ENCODE results near the gene PCLO. TPM values are rescaled to one million over a fixed set of nuclear protein-coding genes. Genes with fewer than 3 reads are reported as not detected.
"Not testable (repeated sequence)": the region's sequence is repeated elsewhere in the genome, so short reads cannot be mapped to it uniquely, and the experiment has no call there.

The PCLO gene
- total RNA-seq, 1 donor from 2014 or later, result 5.2 TPM

DNA sequence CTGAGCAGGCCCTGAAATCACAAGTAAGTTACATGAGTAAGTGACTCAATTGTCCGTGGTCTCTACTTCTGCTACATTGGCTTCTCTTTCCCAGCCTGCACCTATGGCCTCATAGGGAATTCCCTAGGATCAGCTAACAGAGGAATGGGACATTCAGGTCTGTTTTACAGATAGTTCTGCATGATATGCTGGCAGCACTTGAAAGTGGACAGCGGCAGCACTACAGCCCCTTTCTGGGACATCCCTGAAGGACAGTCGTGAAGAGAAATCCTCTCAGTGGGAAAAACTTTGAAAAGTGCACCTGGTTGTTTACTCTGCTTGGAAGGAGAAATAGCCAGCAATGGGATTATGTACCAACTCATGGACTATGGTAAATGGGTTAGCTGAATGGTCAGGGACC lies 426.1 kb downstream of the PCLO start:
- no peak for DNase-seq (ENCODE audit: low read depth)

DNA sequence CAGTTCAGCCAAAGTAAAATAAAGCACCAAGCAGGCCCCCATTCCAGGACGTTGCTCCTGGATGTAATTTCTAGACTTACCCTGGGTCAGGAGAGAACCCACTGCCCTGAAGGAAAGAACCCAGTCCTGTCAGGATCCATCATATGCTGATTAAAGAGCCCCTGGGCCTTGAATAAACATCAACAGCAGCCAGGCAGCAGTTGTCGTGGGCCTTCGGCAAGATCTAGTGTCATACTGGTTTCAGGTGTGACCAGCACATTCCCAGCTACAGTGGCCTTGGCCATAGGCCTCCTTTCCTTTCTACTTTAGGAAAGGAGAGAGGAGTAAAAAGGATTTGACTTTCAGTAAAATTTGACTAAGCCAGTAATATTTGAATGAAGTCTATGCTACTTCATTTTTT lies 430.0 kb downstream of the PCLO start:
- no peak for DNase-seq (ENCODE audit: low read depth)

DNA sequence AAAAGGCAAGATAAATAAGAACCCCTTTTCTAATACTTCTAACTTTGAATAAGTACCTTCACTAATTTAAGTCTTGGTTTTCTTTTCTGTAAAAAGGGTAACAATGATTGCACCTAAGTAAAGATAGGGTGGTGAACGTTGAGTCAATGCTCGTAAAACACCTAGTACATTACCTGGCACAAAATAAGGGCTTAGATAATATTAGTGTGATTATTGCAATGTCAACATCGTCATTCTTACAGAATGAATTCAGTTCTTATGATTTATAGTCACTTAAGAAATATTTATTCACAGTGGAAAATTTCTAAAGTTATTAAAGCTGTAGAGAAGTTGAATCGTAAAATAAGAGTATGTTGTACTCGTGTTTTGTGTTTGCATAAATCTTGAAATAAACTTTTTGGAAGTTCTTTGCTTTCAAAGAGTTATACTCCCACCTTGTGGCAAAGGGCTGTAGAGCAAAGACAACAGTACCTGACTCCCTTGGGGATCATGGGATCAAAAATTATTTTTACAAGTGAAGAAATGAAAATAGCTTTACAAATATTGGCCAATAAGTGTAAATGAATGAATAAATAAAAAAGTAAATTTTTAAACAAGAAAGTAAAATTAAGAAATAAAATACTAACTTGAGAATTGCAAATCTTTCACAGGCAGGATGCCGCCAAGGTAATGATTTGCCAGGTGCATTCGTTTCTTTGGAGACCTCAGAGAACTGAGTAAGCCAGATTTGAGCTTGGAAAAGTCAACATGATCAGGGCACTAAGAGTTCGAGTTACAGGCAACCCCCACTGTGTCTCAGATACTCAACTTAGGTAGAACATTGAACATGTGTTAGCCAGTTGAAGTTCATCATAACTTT lies 433.3 kb downstream of the PCLO start:
- peak; percentile 54 for DNase-seq (ENCODE audit: low read depth)

DNA sequence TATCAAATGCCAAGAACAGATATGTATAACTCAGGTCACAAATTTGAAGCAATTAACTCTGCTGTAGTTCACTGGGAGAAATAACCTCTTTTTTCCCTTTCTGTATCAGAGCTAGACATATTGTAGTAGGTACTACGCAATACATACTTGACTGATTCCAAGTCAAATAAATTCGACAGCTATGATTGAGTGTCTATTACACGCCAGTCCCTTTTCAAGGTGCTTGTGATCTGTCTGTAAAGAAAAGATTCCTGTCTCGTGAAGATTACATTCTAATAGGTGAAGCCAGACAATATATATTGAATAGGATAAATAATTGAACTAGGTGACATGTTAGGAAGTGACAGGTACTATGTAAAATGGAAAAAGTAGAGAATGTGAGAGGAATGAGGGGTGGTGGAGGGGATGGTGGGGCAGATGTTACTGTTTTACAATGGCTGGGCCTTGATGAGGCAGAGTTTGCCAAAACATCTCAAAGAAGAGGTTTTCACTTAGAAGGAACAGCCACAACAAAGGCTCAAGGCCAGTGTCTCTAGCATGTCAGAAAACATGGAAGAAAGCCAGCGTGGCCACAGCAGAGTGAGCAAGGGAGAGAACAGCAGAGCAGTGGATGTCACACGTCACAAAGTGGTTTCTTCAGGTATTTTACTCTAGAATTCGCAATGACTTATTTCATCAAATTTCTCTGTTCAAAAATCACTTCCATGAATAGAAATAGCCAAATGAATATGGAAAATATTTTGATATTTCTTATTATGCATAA lies 436.5 kb downstream of the PCLO start:
- DNase-seq (ENCODE audit: low read depth), result peak; percentile 18

DNA sequence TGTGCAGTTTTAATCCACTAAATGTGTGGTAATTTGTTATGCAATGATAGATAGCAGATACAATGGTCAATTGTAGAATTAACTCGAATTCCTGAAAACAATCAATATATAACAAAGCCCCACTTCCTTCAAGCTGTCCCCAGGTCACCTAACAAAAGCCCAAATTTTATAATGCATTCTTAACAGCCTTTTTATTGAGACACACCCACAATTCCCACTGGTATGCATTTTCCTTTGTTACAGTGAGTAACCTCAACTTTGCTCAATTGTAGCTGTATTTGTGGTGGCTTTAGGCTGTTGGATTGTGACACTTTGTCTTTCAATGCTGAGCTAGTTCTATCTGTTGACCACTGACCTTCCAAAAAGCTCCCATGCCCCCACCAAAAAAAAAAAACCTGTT lies 439.3 kb downstream of the PCLO start:
- DNase-seq (ENCODE audit: low read depth), result no peak

DNA sequence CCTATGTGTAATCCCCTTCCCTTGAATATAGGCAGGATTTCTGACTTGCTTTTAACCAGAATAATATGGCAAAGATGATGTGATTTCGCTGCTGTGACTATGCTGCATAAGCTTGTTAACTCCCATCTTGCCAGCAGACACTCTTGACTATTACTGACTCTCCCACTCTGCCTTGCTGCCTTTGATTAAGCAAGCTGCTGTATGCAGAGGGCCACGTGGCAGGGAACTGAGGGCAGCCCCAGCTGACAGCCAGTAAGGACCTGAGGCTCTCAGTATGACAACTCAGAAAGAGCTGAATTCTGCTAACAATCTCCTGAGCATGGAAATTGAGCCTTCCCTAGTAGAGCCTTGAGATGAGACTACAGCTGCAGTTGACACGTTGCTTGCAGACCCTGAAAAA lies 439.7 kb downstream of the PCLO start:
- DNase-seq (ENCODE audit: low read depth), result no peak

DNA sequence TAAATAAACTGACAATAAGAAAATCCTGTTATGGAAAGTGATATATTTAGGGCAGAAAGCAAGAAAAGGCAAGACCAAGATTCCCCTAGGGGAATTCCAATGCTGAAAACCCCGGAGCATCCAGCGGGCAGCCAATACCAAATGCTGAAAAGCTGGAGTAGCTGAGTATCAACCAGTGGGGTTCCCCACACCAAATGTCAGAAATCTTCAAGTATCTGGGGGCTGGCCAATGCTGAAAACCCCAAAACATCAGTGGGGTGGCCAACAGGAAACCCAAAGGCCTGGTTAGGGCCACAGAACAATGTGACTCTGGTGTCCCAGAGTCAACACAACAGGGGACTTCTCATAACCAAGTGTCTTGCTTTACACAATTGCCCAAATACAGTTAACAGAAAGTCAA lies 447.3 kb downstream of the PCLO start:
- DNase-seq (ENCODE audit: low read depth), result no peak

DNA sequence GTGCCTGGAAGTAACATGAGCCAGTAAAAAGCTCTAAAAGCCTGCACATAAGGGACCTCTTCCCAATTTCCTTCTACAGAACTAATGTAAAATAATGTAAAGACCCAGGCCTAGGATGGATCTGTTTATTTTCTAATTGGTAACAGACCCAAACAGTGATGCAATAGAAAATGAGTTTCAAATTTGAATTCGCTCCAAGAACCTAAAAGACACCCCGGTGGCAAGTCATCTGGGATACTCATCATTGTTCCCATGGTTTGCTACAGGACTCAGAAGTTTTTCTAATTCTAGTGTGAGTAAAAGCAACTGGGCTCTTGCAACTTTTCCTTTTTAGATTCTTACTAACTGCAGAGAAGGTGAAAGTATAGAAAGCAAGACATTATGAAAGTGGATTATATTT lies 447.8 kb downstream of the PCLO start:
- no peak for DNase-seq (ENCODE audit: low read depth)

DNA sequence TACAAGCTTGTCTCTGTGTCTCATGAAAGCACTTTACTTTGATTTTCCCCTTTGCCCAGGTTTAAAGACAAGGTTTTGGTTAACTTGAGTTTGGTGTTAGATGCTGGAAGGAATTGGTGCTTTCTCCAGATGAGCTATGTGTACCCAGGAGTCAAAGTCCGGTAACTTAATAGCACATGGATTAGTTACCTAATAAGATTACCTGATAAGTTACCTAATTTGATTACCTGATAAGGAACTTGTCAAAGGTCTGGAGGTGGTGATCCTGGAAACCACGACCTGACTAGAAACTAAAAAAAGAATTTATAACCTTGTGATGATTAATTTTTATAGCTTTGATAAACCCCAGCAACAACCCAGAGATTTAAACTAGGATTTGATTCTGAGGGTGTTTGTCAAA lies 449.2 kb downstream of the PCLO start:
- DNase-seq (ENCODE audit: low read depth), result no peak

DNA sequence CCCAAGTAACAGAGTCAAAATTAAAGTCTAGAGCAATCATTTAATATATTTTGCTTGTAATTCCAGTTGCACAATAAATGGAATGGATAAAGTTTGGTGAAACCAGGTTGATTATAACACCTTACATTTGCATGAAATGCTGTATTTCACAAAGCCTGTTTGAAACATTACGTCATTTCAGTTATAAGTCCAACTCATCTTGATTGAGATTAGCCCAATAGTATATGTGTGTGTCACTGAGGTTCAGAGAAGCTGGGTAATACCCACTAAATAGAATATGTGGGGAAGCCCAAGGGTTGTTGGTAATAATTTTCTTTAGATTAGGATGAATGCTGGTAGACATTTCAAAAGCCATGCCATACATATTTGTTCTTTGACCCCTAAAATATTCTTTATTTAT lies 456.3 kb downstream of the PCLO start:
- DNase-seq (ENCODE audit: low read depth), result not testable (repeated sequence)

DNA sequence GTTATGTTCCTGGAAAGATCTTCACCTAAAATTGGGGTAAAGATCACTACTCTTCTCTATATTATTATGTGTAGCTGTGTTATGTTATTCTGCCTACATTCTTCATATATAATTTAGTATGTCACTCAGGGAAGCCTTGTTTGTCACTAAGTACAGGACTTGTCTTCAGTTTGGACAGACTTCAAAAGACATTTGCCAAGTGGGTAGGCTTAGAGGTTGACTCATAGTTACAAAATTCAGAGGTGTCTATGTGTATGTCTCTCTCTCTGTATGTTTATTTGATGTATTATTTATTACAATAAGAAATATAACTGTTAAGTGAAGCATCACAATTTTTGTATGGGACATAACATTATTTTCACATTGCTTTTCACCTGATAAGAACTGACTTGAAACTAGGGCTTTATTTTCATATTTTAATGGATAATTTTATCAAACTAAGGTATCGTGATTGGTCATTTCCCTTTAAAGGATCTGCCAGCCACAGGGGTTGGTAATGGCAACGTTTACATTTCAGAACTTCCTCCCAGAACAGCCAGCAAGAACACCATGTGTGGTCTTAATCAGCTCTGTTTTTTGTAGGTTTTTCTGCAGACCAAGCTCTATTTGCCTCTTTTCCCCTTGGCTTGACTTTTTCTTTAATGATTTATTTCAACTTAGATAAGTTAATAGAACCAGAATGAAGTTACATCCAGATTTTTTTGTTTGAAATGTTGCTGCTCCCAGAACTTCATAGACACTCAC lies 457.0 kb downstream of the PCLO start:
- no peak for DNase-seq (ENCODE audit: low read depth)

DNA sequence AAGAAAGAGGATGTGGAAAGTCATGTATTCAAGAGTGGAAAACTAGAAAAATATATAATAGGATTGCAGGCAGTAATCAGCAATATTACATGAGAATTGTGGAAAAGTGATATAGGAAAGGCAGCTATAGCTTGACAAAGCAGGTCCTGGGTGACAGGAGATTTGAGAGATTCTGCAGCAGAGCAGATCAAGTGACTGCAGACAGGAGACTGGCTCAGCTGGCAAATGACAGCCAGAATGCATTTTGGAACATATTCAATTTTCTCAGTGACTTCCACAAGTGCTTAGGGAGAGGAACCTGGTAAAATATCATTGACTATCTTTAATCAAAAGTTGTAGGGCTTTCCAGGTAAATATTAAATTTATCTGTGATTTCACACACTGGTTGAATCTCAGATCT lies 458.6 kb downstream of the PCLO start:
- DNase-seq (ENCODE audit: low read depth), result no peak

All from renal cortical epithelial cell (primary cell).